Measurements from ENCODE around the gene C5AR2.
"Not testable (repeated sequence)": the region's sequence is repeated elsewhere in the genome, so short reads cannot be mapped to it uniquely, and the experiment has no call there.

The C5AR2 gene

DNA sequence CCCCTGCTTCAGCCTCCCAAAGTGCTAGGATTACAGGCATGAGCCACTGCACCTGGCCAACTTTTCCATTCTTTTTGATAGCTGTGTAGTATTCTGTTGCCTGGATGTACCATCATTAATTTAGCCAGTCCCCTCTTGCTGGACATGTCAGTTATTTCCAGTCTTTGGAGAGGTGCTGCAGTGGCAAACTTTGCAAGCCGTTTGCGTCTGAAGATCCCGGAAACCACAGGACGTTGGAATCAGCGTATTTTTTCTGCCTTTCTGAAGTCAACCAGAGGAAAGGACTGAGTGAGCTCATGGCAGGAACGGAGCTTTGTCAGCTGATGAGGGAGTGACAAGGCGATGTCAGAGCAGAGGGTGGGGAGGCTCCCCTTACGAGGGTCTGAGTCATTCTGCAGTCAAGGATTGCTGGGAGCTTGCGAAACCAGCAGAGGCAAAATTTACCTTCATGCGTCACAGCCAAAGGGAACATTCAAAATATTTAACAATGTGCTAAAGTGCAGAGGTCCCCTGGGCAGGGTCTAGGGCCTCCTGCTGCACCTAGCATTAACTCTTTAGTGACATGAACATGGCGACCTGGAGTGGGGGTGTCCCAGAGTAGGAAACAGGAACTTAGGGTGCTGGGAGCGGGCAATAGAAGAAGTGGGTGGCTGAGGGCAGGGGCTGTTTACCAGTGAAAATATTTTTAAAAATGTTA is 16.7 kb upstream of the C5AR2 start:
- ATAC-seq, result peak; percentile 55
- H3K9me3 Mint-ChIP-seq, result peaks cover 3% of the 10 kb centered on the region
- H3K27ac Mint-ChIP-seq, result no peak overlapping the region
- no peak overlapping the region for H3K4me3 Mint-ChIP-seq
- peaks cover 1% of the 10 kb centered on the region for H3K36me3 Mint-ChIP-seq
- H3K27me3 Mint-ChIP-seq, result peaks cover 70% of the 10 kb centered on the region
- H3K4me1 Mint-ChIP-seq, result peaks cover 5% of the 10 kb centered on the region

DNA sequence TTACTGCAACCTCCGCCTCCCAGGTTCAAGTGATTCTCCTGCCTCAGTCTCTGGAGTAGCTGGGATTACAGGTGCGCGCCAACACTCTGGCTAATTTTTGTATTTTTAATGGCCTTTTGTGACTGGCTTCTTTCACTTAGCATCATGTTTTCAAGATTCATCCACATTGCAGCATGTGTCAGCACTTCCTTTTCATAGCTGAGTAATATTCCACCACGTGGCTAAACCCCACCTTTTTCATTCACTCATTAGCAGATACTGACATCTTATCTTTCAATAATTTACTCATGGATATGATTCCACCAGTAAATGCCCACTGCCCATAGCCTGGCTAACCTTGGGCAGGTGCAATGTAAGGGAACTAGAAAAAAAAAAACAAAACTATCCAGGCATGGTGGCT is 15.5 kb upstream of the C5AR2 start:
- Mint-ChIP-seq H3K27me3 (peaks cover 71% of the 10 kb centered on the region), H3K4me3 (no peak overlapping the region), H3K4me1 (peaks cover 5% of the 10 kb centered on the region), H3K27ac (no peak overlapping the region), H3K36me3 (peaks cover 4% of the 10 kb centered on the region), H3K9me3 (peaks cover 3% of the 10 kb centered on the region)
- no peak for ATAC-seq

DNA sequence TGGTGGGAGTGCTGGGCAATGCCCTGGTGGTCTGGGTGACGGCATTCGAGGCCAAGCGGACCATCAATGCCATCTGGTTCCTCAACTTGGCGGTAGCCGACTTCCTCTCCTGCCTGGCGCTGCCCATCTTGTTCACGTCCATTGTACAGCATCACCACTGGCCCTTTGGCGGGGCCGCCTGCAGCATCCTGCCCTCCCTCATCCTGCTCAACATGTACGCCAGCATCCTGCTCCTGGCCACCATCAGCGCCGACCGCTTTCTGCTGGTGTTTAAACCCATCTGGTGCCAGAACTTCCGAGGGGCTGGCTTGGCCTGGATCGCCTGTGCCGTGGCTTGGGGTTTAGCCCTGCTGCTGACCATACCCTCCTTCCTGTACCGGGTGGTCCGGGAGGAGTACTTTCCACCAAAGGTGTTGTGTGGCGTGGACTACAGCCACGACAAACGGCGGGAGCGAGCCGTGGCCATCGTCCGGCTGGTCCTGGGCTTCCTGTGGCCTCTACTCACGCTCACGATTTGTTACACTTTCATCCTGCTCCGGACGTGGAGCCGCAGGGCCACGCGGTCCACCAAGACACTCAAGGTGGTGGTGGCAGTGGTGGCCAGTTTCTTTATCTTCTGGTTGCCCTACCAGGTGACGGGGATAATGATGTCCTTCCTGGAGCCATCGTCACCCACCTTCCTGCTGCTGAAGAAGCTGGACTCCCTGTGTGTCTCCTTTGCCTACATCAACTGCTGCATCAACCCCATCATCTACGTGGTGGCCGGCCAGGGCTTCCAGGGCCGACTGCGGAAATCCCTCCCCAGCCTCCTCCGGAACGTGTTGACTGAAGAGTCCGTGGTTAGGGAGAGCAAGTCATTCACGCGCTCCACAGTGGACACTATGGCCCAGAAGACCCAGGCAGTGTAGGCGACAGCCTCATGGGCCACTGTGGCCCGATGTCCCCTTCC is 11.8 kb upstream of the C5AR2 start:
- H3K4me3 Mint-ChIP-seq, result no peak overlapping the region
- no peak for ATAC-seq
- H3K36me3 Mint-ChIP-seq, result peaks cover 4% of the 10 kb centered on the region
- peaks cover 3% of the 10 kb centered on the region for H3K9me3 Mint-ChIP-seq
- H3K27me3 Mint-ChIP-seq, result peaks cover 65% of the 10 kb centered on the region
- no peak overlapping the region for H3K27ac Mint-ChIP-seq
- H3K4me1 Mint-ChIP-seq, result peaks cover 11% of the 10 kb centered on the region

DNA sequence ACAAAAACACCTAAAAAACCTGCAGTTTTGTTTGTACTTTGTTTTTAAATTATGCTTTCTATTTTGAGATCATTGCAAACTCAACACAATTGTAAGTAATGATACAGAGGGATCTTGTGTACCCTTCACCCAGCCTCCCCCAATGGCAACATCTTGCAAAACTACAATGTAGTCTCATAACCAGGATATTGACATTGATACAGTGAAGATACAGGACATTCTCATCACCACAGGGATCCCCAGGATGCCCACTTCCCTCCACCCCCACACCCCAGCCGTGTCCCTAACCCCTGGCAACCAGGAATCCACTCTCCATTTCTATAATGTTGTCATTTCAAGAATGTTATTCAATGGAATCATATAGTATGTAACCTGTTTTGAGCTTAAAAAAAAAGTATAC is 10.3 kb upstream of the C5AR2 start:
- Mint-ChIP-seq H3K4me3 (no peak overlapping the region), H3K9me3 (no peaks in the 10 kb centered on the region), H3K4me1 (peaks cover 6% of the 10 kb centered on the region), H3K27ac (no peak overlapping the region), H3K36me3 (peaks cover 4% of the 10 kb centered on the region), H3K27me3 (peaks cover 58% of the 10 kb centered on the region)
- ATAC-seq, result no peak

DNA sequence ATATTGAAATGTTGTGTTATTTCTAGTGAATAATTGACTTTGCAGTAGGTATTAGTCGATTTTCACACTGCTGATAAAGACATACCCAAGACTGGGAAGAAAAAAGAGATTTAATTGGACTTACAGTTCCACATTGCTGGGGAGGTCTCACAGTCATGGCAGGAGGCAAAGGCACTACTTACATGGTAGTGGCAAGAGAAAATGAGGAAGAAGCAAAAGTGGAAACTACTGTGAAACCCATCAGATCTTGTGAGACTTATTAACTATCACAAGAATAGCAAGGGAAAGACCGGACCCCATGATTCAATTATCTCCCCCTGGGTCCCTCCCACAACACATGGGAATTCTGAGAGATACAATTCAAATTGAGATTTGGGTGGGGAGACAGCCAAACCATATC is 9.9 kb upstream of the C5AR2 start:
- H3K27ac Mint-ChIP-seq, result no peak overlapping the region
- peaks cover 4% of the 10 kb centered on the region for H3K36me3 Mint-ChIP-seq
- H3K4me3 Mint-ChIP-seq, result no peak overlapping the region
- peaks cover 58% of the 10 kb centered on the region for H3K27me3 Mint-ChIP-seq
- no peaks in the 10 kb centered on the region for H3K9me3 Mint-ChIP-seq
- H3K4me1 Mint-ChIP-seq, result peaks cover 6% of the 10 kb centered on the region
- ATAC-seq, result no peak

DNA sequence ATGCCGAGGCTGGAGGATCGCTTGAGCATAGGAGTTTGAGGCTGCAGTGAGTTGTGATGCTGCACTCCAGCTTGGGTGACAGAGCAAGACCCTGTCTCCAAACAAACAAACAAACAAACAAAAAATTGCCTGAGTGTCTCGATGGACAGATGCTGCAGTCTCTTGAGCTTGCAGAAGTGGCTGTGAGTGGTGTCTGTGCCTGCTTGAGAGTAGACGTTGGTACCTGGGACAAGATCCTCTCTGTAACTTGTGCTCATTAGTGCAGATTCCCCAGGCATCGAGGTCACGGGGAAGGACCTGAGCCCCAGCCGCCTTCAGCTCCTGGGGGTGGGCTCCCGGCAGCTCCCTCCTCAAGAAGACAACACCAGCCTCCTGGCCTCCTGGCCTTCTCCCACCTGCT is 8.6 kb upstream of the C5AR2 start:
- H3K9me3 Mint-ChIP-seq, result no peaks in the 10 kb centered on the region
- peaks cover 6% of the 10 kb centered on the region for H3K4me1 Mint-ChIP-seq
- peaks cover 55% of the 10 kb centered on the region for H3K27me3 Mint-ChIP-seq
- H3K36me3 Mint-ChIP-seq, result peaks cover 4% of the 10 kb centered on the region
- no peak overlapping the region for H3K4me3 Mint-ChIP-seq
- no peak for ATAC-seq
- no peak overlapping the region for H3K27ac Mint-ChIP-seq

DNA sequence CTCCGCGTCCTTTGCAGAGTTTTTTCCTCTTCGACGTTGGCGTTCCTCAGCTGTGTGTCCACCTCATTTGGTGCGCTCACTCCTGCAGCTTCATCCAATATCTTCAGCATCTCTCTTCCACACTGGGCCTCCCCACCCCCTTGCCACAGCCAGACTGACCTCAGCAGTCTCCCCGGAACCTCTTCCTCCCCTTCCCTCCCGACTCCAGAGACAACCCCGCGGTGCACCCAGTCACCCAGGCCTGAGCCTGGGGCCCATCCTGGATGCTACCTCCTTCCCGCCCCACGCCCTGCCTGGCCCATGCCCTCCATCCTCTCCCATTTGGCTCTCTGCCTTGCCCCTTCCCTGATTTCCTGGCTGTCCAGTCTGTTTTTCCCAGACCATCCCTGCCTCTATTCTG is 8.1 kb upstream of the C5AR2 start:
- no peaks in the 10 kb centered on the region for H3K9me3 Mint-ChIP-seq
- H3K4me3 Mint-ChIP-seq, result no peak overlapping the region
- H3K4me1 Mint-ChIP-seq, result peaks cover 6% of the 10 kb centered on the region
- ATAC-seq, result no peak
- no peak overlapping the region for H3K27ac Mint-ChIP-seq
- H3K36me3 Mint-ChIP-seq, result peaks cover 4% of the 10 kb centered on the region
- peaks cover 50% of the 10 kb centered on the region for H3K27me3 Mint-ChIP-seq

DNA sequence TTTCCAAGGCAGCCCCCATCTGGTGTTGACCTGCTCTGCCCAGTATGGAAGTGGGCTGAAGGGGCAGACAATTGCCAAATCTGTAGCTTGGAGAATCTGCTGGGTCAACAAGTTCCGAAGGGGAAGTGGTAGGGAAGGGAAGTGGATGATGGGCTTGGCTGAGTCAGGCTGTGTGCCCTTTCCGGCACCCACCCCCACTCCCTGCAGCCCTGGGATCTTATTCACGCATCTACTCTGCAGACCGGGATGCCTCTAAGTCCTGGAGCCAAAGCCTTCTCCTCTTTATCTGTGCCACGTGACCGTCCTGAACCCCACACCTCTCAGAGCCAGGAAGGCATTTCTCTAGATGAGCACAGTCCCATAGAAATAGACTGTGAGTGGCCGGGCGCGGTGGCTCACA is 7.5 kb upstream of the C5AR2 start:
- Mint-ChIP-seq H3K27ac (no peak overlapping the region), H3K4me1 (peaks cover 6% of the 10 kb centered on the region), H3K9me3 (no peaks in the 10 kb centered on the region), H3K4me3 (no peak overlapping the region), H3K36me3 (peaks cover 4% of the 10 kb centered on the region), H3K27me3 (peaks cover 44% of the 10 kb centered on the region)
- no peak for ATAC-seq

DNA sequence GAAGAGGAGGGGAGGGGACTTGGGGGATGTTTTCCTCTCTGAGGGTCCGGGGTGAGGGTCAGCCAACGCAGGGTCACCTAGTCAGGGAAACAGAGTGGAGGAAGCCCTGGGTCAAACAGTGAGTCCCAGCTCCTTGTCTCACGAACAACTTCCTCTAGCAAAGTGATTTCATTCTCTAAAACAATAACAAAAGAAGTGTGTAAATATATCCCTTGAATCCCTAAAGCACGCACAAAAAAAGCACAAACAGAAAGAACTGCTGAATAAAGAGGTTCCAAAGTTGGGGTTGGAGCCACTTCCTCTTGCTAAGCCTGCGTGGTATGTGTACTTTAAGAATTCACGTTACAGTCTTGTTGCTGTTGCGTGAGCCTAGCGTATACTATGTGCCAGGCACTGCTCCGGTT is 1.5 kb upstream of the C5AR2 start:
- H3K36me3 Mint-ChIP-seq, result no peaks in the 10 kb centered on the region
- no peaks in the 10 kb centered on the region for H3K9me3 Mint-ChIP-seq
- H3K4me3 Mint-ChIP-seq, result no peak overlapping the region
- peaks cover 23% of the 10 kb centered on the region for H3K27me3 Mint-ChIP-seq
- ATAC-seq, result no peak
- no peaks in the 10 kb centered on the region for H3K4me1 Mint-ChIP-seq
- no peak overlapping the region for H3K27ac Mint-ChIP-seq

DNA sequence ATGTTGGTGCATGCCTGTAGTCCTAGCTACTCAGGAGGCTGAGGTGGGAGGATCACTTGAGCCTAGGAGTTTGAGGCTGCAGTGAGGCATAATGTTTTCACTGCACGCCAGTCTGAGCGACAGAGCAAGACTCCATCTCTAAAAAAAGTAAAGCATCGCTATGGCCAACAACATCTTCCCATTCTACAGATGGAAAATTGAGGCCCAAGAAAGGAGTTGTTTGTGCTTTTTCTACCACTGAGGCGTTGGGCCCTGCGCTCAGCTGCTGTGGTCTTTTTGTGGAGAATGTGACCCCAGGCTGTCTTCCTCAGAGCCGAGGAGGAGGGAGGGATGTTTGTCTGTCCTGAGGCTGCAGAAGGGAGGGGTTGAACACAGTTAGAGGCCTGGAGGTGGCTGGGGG is 485 bp upstream of the C5AR2 start:
- peaks cover 2% of the 10 kb centered on the region for H3K9me3 Mint-ChIP-seq
- no peak overlapping the region for H3K27ac Mint-ChIP-seq
- H3K4me1 Mint-ChIP-seq, result peaks cover 5% of the 10 kb centered on the region

DNA sequence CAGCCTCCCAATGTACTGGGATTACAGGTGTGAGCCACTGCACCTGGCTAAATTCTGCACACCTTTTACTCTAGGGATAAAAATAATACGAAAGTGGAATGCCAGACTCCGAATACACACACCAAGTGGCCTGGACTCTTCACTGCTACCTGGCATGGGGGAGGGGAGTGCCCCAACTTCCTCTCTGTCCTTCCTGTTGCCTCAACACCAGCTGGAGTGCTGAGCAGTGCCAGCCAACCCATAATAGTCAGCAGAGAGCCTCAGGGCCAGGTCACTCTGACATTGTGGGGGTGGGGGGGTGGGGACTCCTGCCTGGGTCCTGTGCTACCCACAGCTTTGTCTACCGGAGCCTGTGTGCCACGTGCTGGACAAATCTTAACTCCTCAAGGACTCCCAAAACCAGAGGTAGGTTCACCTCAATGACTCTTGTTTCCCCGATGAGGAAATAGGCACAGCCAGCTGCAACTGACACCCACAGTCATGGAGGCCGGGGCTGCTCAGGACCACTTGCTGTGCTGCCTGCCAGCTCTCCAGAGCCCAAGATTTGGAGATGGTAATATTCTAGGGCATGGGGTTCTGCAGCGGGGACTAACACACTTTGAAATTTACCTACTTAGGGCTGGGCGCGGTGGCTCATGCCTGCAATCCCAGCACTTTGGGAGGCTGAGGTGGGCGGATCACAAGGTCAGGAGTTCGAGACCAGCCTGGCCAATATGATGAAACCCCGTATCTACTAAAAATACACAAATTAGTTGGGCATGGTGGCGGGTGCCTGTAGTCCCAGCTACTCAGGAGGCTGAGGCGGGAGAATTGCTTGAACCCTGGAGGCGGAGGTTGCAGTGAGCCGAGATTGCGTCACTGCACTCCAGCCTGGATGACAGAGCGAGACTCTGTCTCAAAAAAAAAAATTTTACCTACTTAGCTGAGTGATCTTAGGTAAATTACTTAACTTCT is 5.1 kb downstream of the C5AR2 start:
- peaks cover 29% of the 10 kb centered on the region for H3K27me3 Mint-ChIP-seq
- H3K9me3 Mint-ChIP-seq, H3K4me3 Mint-ChIP-seq, H3K36me3 Mint-ChIP-seq: not testable (repeated sequence)
- ATAC-seq, result peak; percentile 60
- H3K27ac Mint-ChIP-seq, result peak overlapping the region; percentile 31
- H3K4me1 Mint-ChIP-seq, result peaks cover 13% of the 10 kb centered on the region

More for the DNA sequence above, 485 bp upstream of the C5AR2 start:
- no peak for ATAC-seq
- H3K4me3 Mint-ChIP-seq, result no peak overlapping the region
- H3K36me3 Mint-ChIP-seq, result no peaks in the 10 kb centered on the region
- peaks cover 17% of the 10 kb centered on the region for H3K27me3 Mint-ChIP-seq

DNA sequence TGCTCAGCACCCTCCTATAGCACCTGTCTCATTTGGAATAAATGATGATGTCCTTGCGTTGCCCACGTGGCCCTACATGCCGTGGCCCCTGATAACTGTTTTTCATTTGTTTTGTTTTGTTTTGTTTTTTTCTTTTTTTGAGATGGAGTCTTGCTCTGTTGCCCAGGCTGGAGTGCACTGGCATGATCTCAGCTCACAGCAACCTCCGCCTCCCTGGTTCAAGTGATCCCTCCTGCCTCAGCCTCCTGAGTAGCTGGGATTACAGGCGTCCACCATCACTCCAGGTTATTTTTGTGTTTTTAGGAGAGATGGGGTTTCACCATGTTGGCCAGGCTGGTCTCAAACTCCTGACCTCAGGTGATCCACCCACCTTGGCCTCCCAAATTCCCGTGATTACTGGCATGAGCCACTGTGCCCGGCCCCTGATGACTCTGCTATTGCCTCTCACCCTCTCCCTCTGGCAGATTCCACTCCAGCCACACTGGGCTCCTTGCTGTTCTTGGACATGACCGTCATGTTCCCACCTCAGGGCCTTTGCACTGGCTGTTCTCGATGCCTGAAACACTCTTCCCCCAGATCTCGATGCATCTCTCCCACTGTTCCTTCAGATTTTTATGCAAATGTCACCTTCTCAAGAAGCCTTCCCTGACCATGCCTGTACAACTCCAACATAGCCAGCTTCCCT is 7.4 kb downstream of the C5AR2 start:
- Mint-ChIP-seq H3K4me3 (no peak overlapping the region), H3K9me3 (peaks cover 5% of the 10 kb centered on the region), H3K27me3 (peaks cover 18% of the 10 kb centered on the region), H3K36me3 (no peaks in the 10 kb centered on the region), H3K27ac (no peak overlapping the region), H3K4me1 (peaks cover 13% of the 10 kb centered on the region)
- ATAC-seq, result no peak

DNA sequence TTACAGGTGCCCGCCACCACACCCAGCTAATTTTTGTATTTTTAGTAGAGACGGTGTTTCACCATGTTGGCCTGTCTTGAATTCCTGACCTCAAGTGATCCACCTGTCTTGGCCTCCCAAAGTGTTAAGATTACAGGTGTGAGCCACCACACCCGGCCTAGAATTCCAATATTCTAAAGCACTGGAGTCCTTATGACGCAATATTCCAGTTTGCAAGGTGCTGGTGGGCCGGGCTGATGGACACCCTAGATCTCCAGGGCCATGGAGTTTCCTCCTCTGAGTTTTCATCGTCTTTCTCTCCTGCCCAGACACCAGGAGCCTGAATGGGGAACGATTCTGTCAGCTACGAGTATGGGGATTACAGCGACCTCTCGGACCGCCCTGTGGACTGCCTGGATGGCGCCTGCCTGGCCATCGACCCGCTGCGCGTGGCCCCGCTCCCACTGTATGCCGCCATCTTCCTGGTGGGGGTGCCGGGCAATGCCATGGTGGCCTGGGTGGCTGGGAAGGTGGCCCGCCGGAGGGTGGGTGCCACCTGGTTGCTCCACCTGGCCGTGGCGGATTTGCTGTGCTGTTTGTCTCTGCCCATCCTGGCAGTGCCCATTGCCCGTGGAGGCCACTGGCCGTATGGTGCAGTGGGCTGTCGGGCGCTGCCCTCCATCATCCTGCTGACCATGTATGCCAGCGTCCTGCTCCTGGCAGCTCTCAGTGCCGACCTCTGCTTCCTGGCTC is 8.7 kb downstream of the C5AR2 start:
- Mint-ChIP-seq H3K4me1 (peaks cover 13% of the 10 kb centered on the region), H3K4me3 (no peak overlapping the region), H3K27ac (no peak overlapping the region), H3K36me3 (no peaks in the 10 kb centered on the region), H3K9me3 (peaks cover 5% of the 10 kb centered on the region), H3K27me3 (peaks cover 18% of the 10 kb centered on the region)
- no peak for ATAC-seq

DNA sequence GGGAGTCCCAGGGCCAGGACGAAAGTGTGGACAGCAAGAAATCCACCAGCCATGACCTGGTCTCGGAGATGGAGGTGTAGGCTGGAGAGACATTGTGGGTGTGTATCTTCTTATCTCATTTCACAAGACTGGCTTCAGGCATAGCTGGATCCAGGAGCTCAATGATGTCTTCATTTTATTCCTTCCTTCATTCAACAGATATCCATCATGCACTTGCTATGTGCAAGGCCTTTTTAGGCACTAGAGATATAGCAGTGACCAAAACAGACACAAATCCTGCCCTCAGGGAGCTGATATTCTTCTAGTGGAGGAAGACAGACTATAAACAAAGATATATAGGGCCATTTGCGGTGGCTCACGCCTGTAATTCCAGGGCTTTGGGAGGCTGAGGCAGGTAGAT is 9.8 kb downstream of the C5AR2 start:
- peaks cover 18% of the 10 kb centered on the region for H3K27me3 Mint-ChIP-seq
- H3K4me3 Mint-ChIP-seq, result no peak overlapping the region
- H3K9me3 Mint-ChIP-seq, result peaks cover 2% of the 10 kb centered on the region
- no peak for ATAC-seq
- no peak overlapping the region for H3K27ac Mint-ChIP-seq
- H3K4me1 Mint-ChIP-seq, result peaks cover 6% of the 10 kb centered on the region
- H3K36me3 Mint-ChIP-seq, result no peaks in the 10 kb centered on the region
